GM12864 (cell line): ENCODE measurements around the gene RILPL1.
A peak's percentile ranks its signal among the peaks of the same experiment; 100 is the strongest.
"Not testable (repeated sequence)": the region's sequence is repeated elsewhere in the genome, so short reads cannot be mapped to it uniquely, and the experiment has no call there.

ENCODE experiments used
- DNase-seq: peaks from one replicate; pipeline ENCODE4 v3.0.0-alpha.2; 2011; ENCODE audit warnings: low read depth
- H3K4me3 ChIP-seq: 2 replicates; pipeline ENCODE4 v1.5.1; 2011; ENCODE audit warnings: mild to moderate bottlenecking, low read depth, low read length, control low read depth
- CTCF ChIP-seq: IDR thresholded peaks from 2 replicates; pipeline ENCODE4 v1.5.1; 2011; ENCODE audit warnings: low read depth, mild to moderate bottlenecking, moderate library complexity, low read length, control low read depth, inconsistent platforms; ENCODE audit errors: missing control alignments

Gene RILPL1

GRCh38 chr12:123435636-123436016 is 97.9 kb downstream of the RILPL1 start:
- no peak for TF ChIP-seq CTCF
- no peak for DNase-seq
- peak overlapping the region; percentile 88 for H3K4me3 ChIP-seq

GRCh38 chr12:123433615-123434014 is 99.9 kb downstream of the RILPL1 start:
- DNase-seq: no peak
- TF ChIP-seq CTCF: no peak
- peak overlapping the region; percentile 49 for H3K4me3 ChIP-seq

GRCh38 chr12:123431951-123432817 is 101.3 kb downstream of the RILPL1 start:
- DNase-seq: not testable (repeated sequence)
- H3K4me3 ChIP-seq: peak overlapping the region; percentile 49

- H3K4me3 ChIP-seq, DNase-seq: not testable (repeated sequence)
These were observed 104.4 kb downstream of the RILPL1 start for GRCh38 chr12:123429101-123429500.

GRCh38 chr12:123428591-123428990 is 104.9 kb downstream of the RILPL1 start:
- no peak for DNase-seq
- no peak for TF ChIP-seq CTCF
- H3K4me3 ChIP-seq: no peak overlapping the region

GRCh38 chr12:123427036-123427769 is 106.3 kb downstream of the RILPL1 start:
- TF ChIP-seq CTCF: no peak
- H3K4me3 ChIP-seq: no peak overlapping the region
- DNase-seq: peak; percentile 93

- peak; percentile 17 for TF ChIP-seq CTCF
- DNase-seq: no peak
- no peak overlapping the region for H3K4me3 ChIP-seq
These were observed 112.2 kb downstream of the RILPL1 start for GRCh38 chr12:123421314-123421713.
